ENCODE measurements around the gene ZNF84. TPM values are rescaled to one million over a fixed set of nuclear protein-coding genes. Genes with fewer than 3 reads are reported as not detected.

Gene ZNF84
- total and polyA plus RNA-seq, 9 of the 15 experiments (the other 6 are each of a cell fraction or from before 2014, with no cell fraction given), result 8.8 to 24.3 (median 12.1) TPM

DNA sequence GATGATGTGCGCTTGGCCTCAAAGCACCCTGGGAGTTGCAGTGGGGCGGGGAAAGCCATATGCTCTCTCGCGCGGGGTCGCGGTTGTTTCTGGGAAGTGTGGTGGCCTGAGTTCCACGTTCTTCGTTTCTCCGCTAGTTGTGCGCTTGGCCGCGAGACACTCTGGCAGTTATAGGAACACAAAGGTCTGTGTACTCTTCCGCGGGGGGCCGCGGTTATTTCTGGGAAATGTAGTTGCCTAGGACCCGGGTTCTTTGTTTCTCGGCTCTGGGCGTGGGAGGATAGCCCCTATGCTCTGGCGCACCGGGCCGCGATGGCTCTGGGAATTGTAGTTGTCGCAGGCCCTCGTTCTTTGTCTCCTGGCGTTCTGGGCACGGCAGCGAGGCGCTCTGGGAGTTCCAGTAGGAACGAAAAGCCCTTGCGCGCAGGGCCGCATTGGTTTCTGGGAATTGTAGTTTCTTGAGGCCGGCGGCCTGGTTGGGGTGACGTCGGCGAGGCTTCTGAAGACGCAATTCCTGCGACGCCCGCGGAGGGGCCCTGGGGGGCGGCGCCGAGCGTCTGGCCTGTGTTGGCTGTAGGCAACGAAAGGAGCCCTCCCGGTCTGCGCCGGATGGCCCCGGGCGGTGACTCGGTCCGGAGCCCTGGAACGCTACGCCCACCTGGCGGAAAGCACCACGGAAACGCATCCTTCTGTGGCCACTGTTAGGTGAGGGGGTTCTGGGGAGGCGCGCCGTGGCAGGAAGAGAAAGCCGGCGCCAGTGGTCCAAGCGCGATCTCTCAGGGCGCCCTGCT, 43.3 kb downstream of the ZNF84 start, which contains the start of gene ZNF140 (continued):
- peak; percentile 11 for TF ChIP-seq PCBP1 (IDR thresholded peaks at IDR 0.05; ENCODE audit: low read depth, low read length, poor library complexity, severe bottlenecking)
- TF ChIP-seq ZNF644 (tag; IDR thresholded peaks at IDR 0.05; ENCODE audit: low read depth), result peak; percentile 85
- TF ChIP-seq HDGF (IDR thresholded peaks at IDR 0.05), result no peak
- TF ChIP-seq, protein P1, sequence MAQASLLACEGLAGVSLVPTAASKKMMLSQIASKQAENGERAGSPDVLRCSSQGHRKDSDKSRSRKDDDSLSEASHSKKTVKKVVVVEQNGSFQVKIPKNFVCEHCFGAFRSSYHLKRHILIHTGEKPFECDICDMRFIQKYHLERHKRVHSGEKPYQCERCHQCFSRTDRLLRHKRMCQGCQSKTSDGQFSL (CRISPR knock-in tag; IDR thresholded peaks at IDR 0.05), result no peak; the same call in 1 of the 2 replicates
- TF ChIP-seq, protein P1 (tag; IDR thresholded peaks at IDR 0.05), result peak in 1 of 2 experiments; percentile 48; a peak in 1 of 4 replicates
- TF ChIP-seq, protein P2, sequence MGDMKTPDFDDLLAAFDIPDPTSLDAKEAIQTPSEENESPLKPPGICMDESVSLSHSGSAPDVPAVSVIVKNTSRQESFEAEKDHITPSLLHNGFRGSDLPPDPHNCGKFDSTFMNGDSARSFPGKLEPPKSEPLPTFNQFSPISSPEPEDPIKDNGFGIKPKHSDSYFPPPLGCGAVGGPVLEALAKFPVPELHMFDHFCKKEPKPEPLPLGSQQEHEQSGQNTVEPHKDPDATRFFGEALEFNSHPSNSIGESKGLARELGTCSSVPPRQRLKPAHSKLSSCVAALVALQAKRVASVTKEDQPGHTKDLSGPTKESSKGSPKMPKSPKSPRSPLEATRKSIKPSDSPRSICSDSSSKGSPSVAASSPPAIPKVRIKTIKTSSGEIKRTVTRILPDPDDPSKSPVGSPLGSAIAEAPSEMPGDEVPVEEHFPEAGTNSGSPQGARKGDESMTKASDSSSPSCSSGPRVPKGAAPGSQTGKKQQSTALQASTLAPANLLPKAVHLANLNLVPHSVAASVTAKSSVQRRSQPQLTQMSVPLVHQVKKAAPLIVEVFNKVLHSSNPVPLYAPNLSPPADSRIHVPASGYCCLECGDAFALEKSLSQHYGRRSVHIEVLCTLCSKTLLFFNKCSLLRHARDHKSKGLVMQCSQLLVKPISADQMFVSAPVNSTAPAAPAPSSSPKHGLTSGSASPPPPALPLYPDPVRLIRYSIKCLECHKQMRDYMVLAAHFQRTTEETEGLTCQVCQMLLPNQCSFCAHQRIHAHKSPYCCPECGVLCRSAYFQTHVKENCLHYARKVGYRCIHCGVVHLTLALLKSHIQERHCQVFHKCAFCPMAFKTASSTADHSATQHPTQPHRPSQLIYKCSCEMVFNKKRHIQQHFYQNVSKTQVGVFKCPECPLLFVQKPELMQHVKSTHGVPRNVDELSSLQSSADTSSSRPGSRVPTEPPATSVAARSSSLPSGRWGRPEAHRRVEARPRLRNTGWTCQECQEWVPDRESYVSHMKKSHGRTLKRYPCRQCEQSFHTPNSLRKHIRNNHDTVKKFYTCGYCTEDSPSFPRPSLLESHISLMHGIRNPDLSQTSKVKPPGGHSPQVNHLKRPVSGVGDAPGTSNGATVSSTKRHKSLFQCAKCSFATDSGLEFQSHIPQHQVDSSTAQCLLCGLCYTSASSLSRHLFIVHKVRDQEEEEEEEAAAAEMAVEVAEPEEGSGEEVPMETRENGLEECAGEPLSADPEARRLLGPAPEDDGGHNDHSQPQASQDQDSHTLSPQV (IDR thresholded peaks at IDR 0.05), result peak; percentile 60; the same call in 1 of the 2 replicates
- peak; percentile 53 for TF ChIP-seq ASH1L (IDR thresholded peaks at IDR 0.05; ENCODE audit: borderline replicate concordance, low read depth, partially characterized antibody)
- TF ChIP-seq DNMT1 (IDR thresholded peaks at IDR 0.05), result no peak
- TF ChIP-seq, protein P3, sequence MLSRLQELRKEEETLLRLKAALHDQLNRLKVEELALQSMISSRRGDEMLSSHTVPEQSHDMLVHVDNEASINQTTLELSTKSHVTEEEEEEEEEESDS (CRISPR knock-in tag; IDR thresholded peaks at IDR 0.05), result no peak
- no peak for TF ChIP-seq ZC3H8 (IDR thresholded peaks at IDR 0.05)
- TF ChIP-seq, protein P4, sequence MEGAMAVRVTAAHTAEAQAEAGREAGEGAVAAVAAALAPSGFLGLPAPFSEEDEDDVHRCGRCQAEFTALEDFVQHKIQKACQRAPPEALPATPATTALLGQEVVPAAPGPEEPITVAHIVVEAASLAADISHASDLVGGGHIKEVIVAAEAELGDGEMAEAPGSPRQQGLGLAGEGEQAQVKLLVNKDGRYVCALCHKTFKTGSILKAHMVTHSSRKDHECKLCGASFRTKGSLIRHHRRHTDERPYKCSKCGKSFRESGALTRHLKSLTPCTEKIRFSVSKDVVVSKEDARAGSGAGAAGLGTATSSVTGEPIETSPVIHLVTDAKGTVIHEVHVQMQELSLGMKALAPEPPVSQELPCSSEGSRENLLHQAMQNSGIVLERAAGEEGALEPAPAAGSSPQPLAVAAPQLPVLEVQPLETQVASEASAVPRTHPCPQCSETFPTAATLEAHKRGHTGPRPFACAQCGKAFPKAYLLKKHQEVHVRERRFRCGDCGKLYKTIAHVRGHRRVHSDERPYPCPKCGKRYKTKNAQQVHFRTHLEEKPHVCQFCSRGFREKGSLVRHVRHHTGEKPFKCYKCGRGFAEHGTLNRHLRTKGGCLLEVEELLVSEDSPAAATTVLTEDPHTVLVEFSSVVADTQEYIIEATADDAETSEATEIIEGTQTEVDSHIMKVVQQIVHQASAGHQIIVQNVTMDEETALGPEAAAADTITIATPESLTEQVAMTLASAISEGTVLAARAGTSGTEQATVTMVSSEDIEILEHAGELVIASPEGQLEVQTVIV (CRISPR knock-in tag; IDR thresholded peaks at IDR 0.05; ENCODE audit: borderline replicate concordance), result no peak
- TF ChIP-seq CBFB (CRISPR knock-in tag; IDR thresholded peaks at IDR 0.05), result 0 out of 2 replicates have a peak, but pooled peaks have one; percentile 6
- TF ChIP-seq SIX5 (IDR thresholded peaks at IDR 0.05; ENCODE audit: borderline replicate concordance in 1 of 2, insufficient read depth in 1 of 2, low read depth in 1 of 2, low read length in 2 of 2), result peak; percentile 68 to 72
- TF ChIP-seq, protein P5, sequence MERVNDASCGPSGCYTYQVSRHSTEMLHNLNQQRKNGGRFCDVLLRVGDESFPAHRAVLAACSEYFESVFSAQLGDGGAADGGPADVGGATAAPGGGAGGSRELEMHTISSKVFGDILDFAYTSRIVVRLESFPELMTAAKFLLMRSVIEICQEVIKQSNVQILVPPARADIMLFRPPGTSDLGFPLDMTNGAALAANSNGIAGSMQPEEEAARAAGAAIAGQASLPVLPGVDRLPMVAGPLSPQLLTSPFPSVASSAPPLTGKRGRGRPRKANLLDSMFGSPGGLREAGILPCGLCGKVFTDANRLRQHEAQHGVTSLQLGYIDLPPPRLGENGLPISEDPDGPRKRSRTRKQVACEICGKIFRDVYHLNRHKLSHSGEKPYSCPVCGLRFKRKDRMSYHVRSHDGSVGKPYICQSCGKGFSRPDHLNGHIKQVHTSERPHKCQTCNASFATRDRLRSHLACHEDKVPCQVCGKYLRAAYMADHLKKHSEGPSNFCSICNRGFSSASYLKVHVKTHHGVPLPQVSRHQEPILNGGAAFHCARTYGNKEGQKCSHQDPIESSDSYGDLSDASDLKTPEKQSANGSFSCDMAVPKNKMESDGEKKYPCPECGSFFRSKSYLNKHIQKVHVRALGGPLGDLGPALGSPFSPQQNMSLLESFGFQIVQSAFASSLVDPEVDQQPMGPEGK (CRISPR knock-in tag; IDR thresholded peaks at IDR 0.05; ENCODE audit: borderline replicate concordance), result no peak

All from K562 (cell line).